CD14-positive monocyte (primary cell): ENCODE data around the gene JARID2. TPM values are rescaled to one million over a fixed set of nuclear protein-coding genes. Genes with fewer than 3 reads are reported as not detected.

ENCODE experiments used
- DNase-seq, 3 donors: peaks; one replicate each; pipeline ENCODE4 v3.0.0-alpha.2; 2011 to 2022
- H2AFZ ChIP-seq: 2 replicates; pipeline ENCODE4 v1.6.0; 2012; ENCODE audit warnings: mild to moderate bottlenecking, low read depth, low read length, inconsistent platforms; ENCODE audit not compliant: insufficient read depth, poor library complexity, severe bottlenecking
- H3K27ac ChIP-seq, 2 donors: 1 replicate in 1 of 2; 2 replicates in 1 of 2; pipeline ENCODE4 v1.5.1; 2012 to 2013; ENCODE audit warnings: low read length in 2 of 2, control low read depth in 1 of 2, inconsistent platforms in 1 of 2, low read depth in 1 of 2, mild to moderate bottlenecking in 1 of 2
- H3K27me3 ChIP-seq, 2 donors: one replicate each; pipeline versions ENCODE4 v1.6.0 to v1.6.1; 2011 to 2013; ENCODE audit warnings: low read length in 2 of 2; ENCODE audit not compliant: control insufficient read depth in 2 of 2, insufficient read depth in 2 of 2
- H3K36me3 ChIP-seq, 2 donors: replicated peaks in 1 of 2; 1 replicate in 1 of 2; 2 replicates in 1 of 2; pipeline versions ENCODE4 v1.5.1 to v1.6.1; 2012 to 2013; ENCODE audit warnings: low read length in 2 of 2, control low read depth in 1 of 2, inconsistent platforms in 1 of 2, mild to moderate bottlenecking in 1 of 2; ENCODE audit not compliant: insufficient read depth in 2 of 2, control insufficient read depth in 1 of 2
- H3K4me1 ChIP-seq, 2 donors: 1 replicate in 1 of 2; 2 replicates in 1 of 2; pipeline versions ENCODE4 v1.5.1 to v1.6.1; 2012 to 2013; ENCODE audit warnings: low read length in 2 of 2, control low read depth in 1 of 2, inconsistent platforms in 1 of 2, mild to moderate bottlenecking in 1 of 2, moderate library complexity in 1 of 2; ENCODE audit not compliant: insufficient read depth in 2 of 2, control insufficient read depth in 1 of 2
- H3K4me2 ChIP-seq: replicated peaks from 2 replicates; pipeline ENCODE3; 2012; ENCODE audit warnings: low read length, moderate library complexity, mild to moderate bottlenecking; ENCODE audit not compliant: poor library complexity, severe bottlenecking; ENCODE audit errors: extremely low read depth
- H3K4me3 ChIP-seq, 3 experiments: fragments of 200-600 bp in 1 of 3; sonication (generic) in 1 of 3; replicated peaks in 1 of 3; 1 replicate in 2 of 3; 2 replicates in 1 of 3; pipeline ENCODE4 v1.5.1; 2011 to 2013; ENCODE audit warnings: low read length in 3 of 3, mild to moderate bottlenecking in 3 of 3, control low read depth in 2 of 3, low read depth in 2 of 3, inconsistent platforms in 1 of 3, moderate library complexity in 1 of 3
- H3K79me2 ChIP-seq: 2 replicates; pipeline ENCODE4 v1.6.0; 2012; ENCODE audit warnings: mild to moderate bottlenecking, control low read depth, inconsistent platforms, low read length, moderate library complexity; ENCODE audit not compliant: insufficient read depth
- H3K9ac ChIP-seq: 2 replicates; pipeline ENCODE4 v1.6.0; 2017; ENCODE audit warnings: low read length, mild to moderate bottlenecking; ENCODE audit not compliant: insufficient read depth, poor library complexity, severe bottlenecking
- H3K9me3 ChIP-seq, 2 donors: replicated peaks in 1 of 2; 1 replicate in 1 of 2; 2 replicates in 1 of 2; pipeline versions ENCODE4 v1.5.1 to v1.6.1; 2012 to 2013; ENCODE audit warnings: low read length in 2 of 2, control low read depth in 1 of 2; ENCODE audit not compliant: control insufficient read depth in 1 of 2, insufficient read depth in 1 of 2
- H4K20me1 ChIP-seq: 2 replicates; pipeline ENCODE4 v1.6.0; 2012; ENCODE audit warnings: mild to moderate bottlenecking, low read length, control low read depth, moderate library complexity; ENCODE audit not compliant: insufficient read depth
- H3K27ac Mint-ChIP-seq, 7 donors: one replicate each; pipeline ENCODE4 v1.8.0; 2020; ENCODE audit warnings: mild to moderate bottlenecking in 7 of 7, mixed read lengths in 7 of 7, moderate library complexity in 6 of 7, inconsistent platforms in 2 of 7
- H3K27me3 Mint-ChIP-seq, 3 donors: one replicate each; pipeline ENCODE4 v1.8.0; 2021 to 2022; ENCODE audit warnings: low read depth in 3 of 3, mild to moderate bottlenecking in 3 of 3, mixed read lengths in 3 of 3, moderate library complexity in 3 of 3, inconsistent platforms in 1 of 3
- H3K36me3 Mint-ChIP-seq, 2 donors: one replicate each; pipeline ENCODE4 v1.8.0; 2020; ENCODE audit warnings: mixed read lengths in 2 of 2, inconsistent platforms in 1 of 2, mild to moderate bottlenecking in 1 of 2
- H3K4me1 Mint-ChIP-seq: one replicate; pipeline ENCODE4 v1.8.0; 2020; ENCODE audit warnings: mild to moderate bottlenecking, mixed read lengths
- H3K4me3 Mint-ChIP-seq, 2 donors: one replicate each; pipeline ENCODE4 v1.8.0; 2020; ENCODE audit warnings: mild to moderate bottlenecking in 2 of 2, mixed read lengths in 2 of 2, moderate library complexity in 1 of 2
- H3K9me3 Mint-ChIP-seq, 7 donors: one replicate each; pipeline ENCODE4 v1.8.0; 2020 to 2022; ENCODE audit warnings: mixed read lengths in 7 of 7, mild to moderate bottlenecking in 6 of 7, moderate library complexity in 6 of 7, inconsistent platforms in 2 of 7
- CTCF ChIP-seq: fragments of 200-600 bp; IDR thresholded peaks from one replicate; pipeline ENCODE4 v1.8.0; 2022; ENCODE audit warnings: antibody characterized with exemption, mild to moderate bottlenecking
- WGBS: methylation state at CpG from one replicate; pipeline ENCODE4 v1.1.5; 2013; ENCODE audit warnings: missing lambda C conversion rate; ENCODE audit not compliant: insufficient coverage; 5-methylcytosine and 5-hydroxymethylcytosine counted together
- intact Hi-C, 2 donors: fragments of 100-400 bp; cut with micrococcal nuclease; formaldehyde crosslinking; loops; one replicate each; pipeline versions ENCODE4 v1.15.0 to v1.15.1; 2023
- polyA plus RNA-seq, 3 donors: library from polyadenylated mRNA; depleted of rRNA in 1 of 3; unstranded in 2 of 3; stranded (reverse) in 1 of 3; fragments of 300-500 nt in 2 of 3; fragments of >200 nt in 1 of 3; fragmentation: Illumina TruSeq in 2 of 3; gene quantifications; 1 replicate in 2 of 3; 2 replicates in 1 of 3; pipeline ENCODE4 v1.2.3, GENCODE V29; 2012 to 2021

Gene JARID2
- polyA plus RNA-seq, 3 donors, result 6.8 to 17.5 (median 12.5) TPM

- 100% methylated on average over 1 of the region's 5 CpGs for WGBS
- Mint-ChIP-seq H3K36me3 (peaks cover 13 to 54% of the 10 kb centered on the region in 2 donors), H3K27me3 (peaks cover 0 to 3% (median 2%) of the 10 kb centered on the region in 3 donors), H3K4me1 (peaks cover 88% of the 10 kb centered on the region), H3K27ac (peak overlapping the region in 5 of 7 donors; percentile 21 to 68 (median 61)), H3K9me3 (no peaks in the 10 kb centered on the region), H3K4me3 (no peak overlapping the region)
- Histone ChIP-seq H3K9me3 (no peaks in the 10 kb centered on the region), H3K79me2 (peaks cover 100% of the 10 kb centered on the region), H3K27ac (peak overlapping the region in 1 of 2 donors; percentile 45), H3K27me3 (no peaks in the 10 kb centered on the region), H3K4me2 (no peak overlapping the region), H3K4me1 (peaks cover 24 to 43% of the 10 kb centered on the region in 2 donors), H4K20me1 (peaks cover 99% of the 10 kb centered on the region), H2AFZ (no peak overlapping the region), H3K36me3 (no peaks in the 10 kb centered on the region), H3K9ac (no peak overlapping the region), H3K4me3 (no peak overlapping the region)
- DNase-seq, result no peak
- intact Hi-C loops, result no loop called here
- no peak for TF ChIP-seq CTCF
These were observed 141.2 kb downstream of the JARID2 start for GRCh38 chr6:15387118-15387517.

GRCh38 chr6:15389084-15389764 lies 143.4 kb downstream of the JARID2 start:
- TF ChIP-seq CTCF, result no peak
- Histone ChIP-seq H3K9me3 (no peaks in the 10 kb centered on the region), H3K27ac (peak overlapping the region in 1 of 2 donors; percentile 71), H4K20me1 (peaks cover 99% of the 10 kb centered on the region), H3K4me3 (no peak overlapping the region), H3K36me3 (no peaks in the 10 kb centered on the region), H3K4me2 (no peak overlapping the region), H3K27me3 (no peaks in the 10 kb centered on the region), H2AFZ (no peak overlapping the region), H3K79me2 (peaks cover 100% of the 10 kb centered on the region), H3K4me1 (peaks cover 21 to 34% of the 10 kb centered on the region in 2 donors), H3K9ac (no peak overlapping the region)
- Mint-ChIP-seq H3K27me3 (peaks cover 0 to 3% (median 0%) of the 10 kb centered on the region in 3 donors), H3K27ac (peak overlapping the region; percentile 36 to 73 (median 67)), H3K4me1 (peaks cover 73% of the 10 kb centered on the region), H3K36me3 (peaks cover 19 to 57% of the 10 kb centered on the region in 2 donors), H3K4me3 (no peak overlapping the region), H3K9me3 (no peaks in the 10 kb centered on the region)
- intact Hi-C loops, result loop anchor here in 1 of 2 donors (2.0 kb wide), 1 partner anchor 14 kb away; no protein-coding TSS in a partner anchor
- no peak for DNase-seq
- WGBS, result 80% methylated on average over 2 of the region's 6 CpGs
